ENCODE data around the gene LARP4.

DNA sequence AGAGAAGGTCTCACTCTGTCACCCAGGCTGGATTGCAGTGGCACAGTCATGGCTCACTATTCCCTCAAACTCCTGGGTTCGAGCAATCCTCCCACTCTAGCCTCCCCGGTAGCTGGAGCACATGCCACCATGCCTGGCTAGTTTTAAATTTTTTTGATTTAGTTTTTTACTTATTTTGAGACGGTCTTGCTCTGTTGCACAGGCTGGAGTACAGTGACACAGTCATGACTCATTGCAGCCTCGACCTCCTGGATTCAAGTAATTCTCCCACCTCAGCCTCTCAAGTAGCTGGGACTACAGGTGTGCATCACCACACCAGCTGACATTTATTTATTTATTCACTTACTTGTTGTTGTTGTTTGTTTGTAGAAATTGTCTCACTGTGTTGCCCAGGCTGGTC, 81.9 kb downstream of the LARP4 start:
- TF ChIP-seq CTCF (IDR thresholded peaks at IDR 0.05): no peak
- TF ChIP-seq POLR2A (IDR thresholded peaks at IDR 0.05): no peak

Data from lower leg skin (tissue), 3 donors.